Fibroblast of gingiva (primary cell): ENCODE data around the gene SEBOX.
A peak's percentile ranks its signal among the peaks of the same experiment; 100 is the strongest.

Experiments
- DNase-seq: peaks from one replicate; pipeline ENCODE4 v3.0.0-alpha.2; 2011; ENCODE audit warnings: low read depth

The SEBOX gene

GRCh38 chr17:28392491-28392890, 27.5 kb upstream of the SEBOX start:
- no peak for DNase-seq

GRCh38 chr17:28391401-28391800, 26.4 kb upstream of the SEBOX start:
- no peak for DNase-seq

GRCh38 chr17:28390984-28391383, 26.0 kb upstream of the SEBOX start:
- no peak for DNase-seq

GRCh38 chr17:28390563-28390962, 25.6 kb upstream of the SEBOX start:
- DNase-seq = no peak

- DNase-seq = no peak
Observed at GRCh38 chr17:28390141-28390540, 25.1 kb upstream of the SEBOX start.

- DNase-seq = no peak
Observed at GRCh38 chr17:28388106-28388505, 23.1 kb upstream of the SEBOX start.

- no peak for DNase-seq
Observed at GRCh38 chr17:28386391-28386790, 21.4 kb upstream of the SEBOX start.

GRCh38 chr17:28385406-28385805, 20.4 kb upstream of the SEBOX start:
- DNase-seq = no peak

- no peak for DNase-seq
Observed at GRCh38 chr17:28385037-28385400, 20.0 kb upstream of the SEBOX start.

GRCh38 chr17:28384281-28385036, 19.5 kb upstream of the SEBOX start:
- DNase-seq = no peak

GRCh38 chr17:28381141-28381825, 16.3 kb upstream of the SEBOX start:
- no peak for DNase-seq

GRCh38 chr17:28379814-28380801, 15.1 kb upstream of the SEBOX start:
- peak; percentile 39 for DNase-seq

- DNase-seq = no peak
Observed at GRCh38 chr17:28372945-28373274, 7.9 kb upstream of the SEBOX start.

GRCh38 chr17:28372203-28372944, 7.4 kb upstream of the SEBOX start:
- DNase-seq = peak; percentile 26

- DNase-seq = peak; percentile 62
Observed at GRCh38 chr17:28371245-28372202, 6.5 kb upstream of the SEBOX start, which contains the start of gene SARM1. TSS of gene SARM1 (plus strand) at chr17:28371694. CDS start at chr17:28372033, 339 bp downstream.

GRCh38 chr17:28370744-28371103, 5.7 kb upstream of the SEBOX start:
- DNase-seq = no peak

GRCh38 chr17:28370035-28370743, 5.2 kb upstream of the SEBOX start, which contains the start of gene VTN:
TSS of gene VTN (minus strand) at chr17:28370307. CDS start at chr17:28370203, 104 bp downstream.
- no peak for DNase-seq

- DNase-seq = no peak
Observed at GRCh38 chr17:28369684-28370034, 4.7 kb upstream of the SEBOX start.

- DNase-seq = no peak
Observed at GRCh38 chr17:28368915-28369683, 4.1 kb upstream of the SEBOX start.
